Measurements from ENCODE around the gene COQ7. TPM values are rescaled to one million over a fixed set of nuclear protein-coding genes. Genes with fewer than 3 reads are reported as not detected.

The COQ7 gene
- total and polyA plus RNA-seq, 2 experiments from 2014 or later: 17.9 to 21.7 TPM

DNA sequence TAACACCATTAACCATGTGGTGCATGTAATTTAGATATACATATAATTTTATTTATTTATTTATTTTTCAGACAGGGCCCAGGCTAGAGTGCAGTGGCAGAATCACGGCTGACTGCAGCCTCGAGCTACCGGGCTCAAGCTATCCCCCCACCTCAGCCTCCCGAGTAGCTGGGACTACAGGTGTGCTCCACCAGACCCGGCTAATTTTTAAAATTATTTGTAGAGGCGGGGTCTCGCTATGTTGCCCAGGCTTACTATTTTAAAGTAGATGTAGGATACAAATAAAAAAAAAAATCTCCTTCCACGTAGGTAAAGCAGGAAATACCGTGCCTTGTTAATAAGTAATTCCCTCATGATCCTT lies 446 bp upstream of the COQ7 start (continued):
- TF ChIP-seq, protein P1, sequence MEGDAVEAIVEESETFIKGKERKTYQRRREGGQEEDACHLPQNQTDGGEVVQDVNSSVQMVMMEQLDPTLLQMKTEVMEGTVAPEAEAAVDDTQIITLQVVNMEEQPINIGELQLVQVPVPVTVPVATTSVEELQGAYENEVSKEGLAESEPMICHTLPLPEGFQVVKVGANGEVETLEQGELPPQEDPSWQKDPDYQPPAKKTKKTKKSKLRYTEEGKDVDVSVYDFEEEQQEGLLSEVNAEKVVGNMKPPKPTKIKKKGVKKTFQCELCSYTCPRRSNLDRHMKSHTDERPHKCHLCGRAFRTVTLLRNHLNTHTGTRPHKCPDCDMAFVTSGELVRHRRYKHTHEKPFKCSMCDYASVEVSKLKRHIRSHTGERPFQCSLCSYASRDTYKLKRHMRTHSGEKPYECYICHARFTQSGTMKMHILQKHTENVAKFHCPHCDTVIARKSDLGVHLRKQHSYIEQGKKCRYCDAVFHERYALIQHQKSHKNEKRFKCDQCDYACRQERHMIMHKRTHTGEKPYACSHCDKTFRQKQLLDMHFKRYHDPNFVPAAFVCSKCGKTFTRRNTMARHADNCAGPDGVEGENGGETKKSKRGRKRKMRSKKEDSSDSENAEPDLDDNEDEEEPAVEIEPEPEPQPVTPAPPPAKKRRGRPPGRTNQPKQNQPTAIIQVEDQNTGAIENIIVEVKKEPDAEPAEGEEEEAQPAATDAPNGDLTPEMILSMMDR (conservative IDR thresholded peaks at IDR 0.05; ENCODE audit: low read depth in 2 of 2): no peak
- no peak for TF ChIP-seq ZNF114 (CRISPR knock-in tag; IDR thresholded peaks at IDR 0.05)
- no peak for TF ChIP-seq POLR2AphosphoS5 (IDR thresholded peaks at IDR 0.05; ENCODE audit: low read depth)
- no peak for TF ChIP-seq STAT1 (IDR thresholded peaks at IDR 0.05; ENCODE audit: unreplicated experiment)
- no peak for TF ChIP-seq CREB1 (CRISPR knock-in tag; IDR thresholded peaks at IDR 0.05; ENCODE audit: low read depth)
- no peak for TF ChIP-seq ETS1 (IDR thresholded peaks at IDR 0.05)
- TF ChIP-seq JUNB (IDR thresholded peaks at IDR 0.05; ENCODE audit: unreplicated experiment): no peak

GRCh38 chr16:19068237-19068815 lies 912 bp downstream of the COQ7 start:
- Mint-ChIP-seq H3K4me3 (peak overlapping the region; percentile 92), H3K27ac (peak overlapping the region; percentile 99), H3K4me1 (no peaks in the 10 kb centered on the region; the same call in 1 of the 3 replicates), H3K9me3 (no peaks in the 10 kb centered on the region; the same call in 2 of the 3 replicates), H3K27me3 (ENCODE audit: insufficient read depth, low read depth, poor library complexity) (peaks cover 10% of the 10 kb centered on the region), H3K36me3 (ENCODE audit: low read depth) (0 out of 3 replicates have a peak, but pooled peaks cover 2% of the 10 kb centered on the region)
- Histone ChIP-seq H3F3A (replicated peaks; ENCODE audit: low read depth) (0 out of 2 replicates have a peak, but pooled peaks cover 4% of the 10 kb centered on the region), H3K4me2 (peak overlapping the region; percentile 90), H3K9me2 (ENCODE audit: insufficient read depth) (no peaks in the 10 kb centered on the region), H3K27ac (ENCODE audit: low read depth) (no peak overlapping the region), H3K36me3 (ENCODE audit: insufficient read depth) (no peaks in the 10 kb centered on the region), H3K4me3 (peak overlapping the region; percentile 57), H3K27me3 (ENCODE audit: insufficient read depth) (no peaks in the 10 kb centered on the region), H2AFZ (peak overlapping the region; percentile 96; the same call in 1 of the 2 replicates), H3K4me1 (ENCODE audit: insufficient read depth) (no peaks in the 10 kb centered on the region; the same call in 1 of the 2 replicates), H3K79me2 (replicated peaks; ENCODE audit: insufficient read depth) (peaks cover 14% of the 10 kb centered on the region), H4K20me1 (replicated peaks; ENCODE audit: insufficient read depth) (no peaks in the 10 kb centered on the region)
- DNase-seq (ENCODE audit: low spot score) (no peak), ATAC-seq (no peak)
- TF ChIP-seq NANOG (IDR thresholded peaks at IDR 0.05; ENCODE audit: borderline replicate concordance): no peak
- no peak for TF ChIP-seq POLR2AphosphoS5 (IDR thresholded peaks at IDR 0.05; ENCODE audit: low read depth)
- no peak for TF ChIP-seq ZNF462 (CRISPR knock-in tag; IDR thresholded peaks at IDR 0.05)
- TF ChIP-seq, protein P1 (conservative IDR thresholded peaks at IDR 0.05; ENCODE audit: low read depth in 2 of 2): no peak
- TF ChIP-seq ZNF114 (CRISPR knock-in tag; IDR thresholded peaks at IDR 0.05): no peak
- no peak for TF ChIP-seq ETS1 (IDR thresholded peaks at IDR 0.05)
- TF ChIP-seq STAT1 (IDR thresholded peaks at IDR 0.05; ENCODE audit: unreplicated experiment): no peak
- no peak for TF ChIP-seq ZNF331 (CRISPR knock-in tag; IDR thresholded peaks at IDR 0.05; ENCODE audit: low read depth)
- TF ChIP-seq JUNB (IDR thresholded peaks at IDR 0.05; ENCODE audit: unreplicated experiment): no peak
- TF ChIP-seq CREB1 (CRISPR knock-in tag; IDR thresholded peaks at IDR 0.05; ENCODE audit: low read depth): no peak
- TF ChIP-seq EZH2phosphoT487 (IDR thresholded peaks at IDR 0.05; ENCODE audit: unreplicated experiment): no peak

Data from GM23338 (cell line).